Measurements from ENCODE around the gene HCRTR2.

DNA sequence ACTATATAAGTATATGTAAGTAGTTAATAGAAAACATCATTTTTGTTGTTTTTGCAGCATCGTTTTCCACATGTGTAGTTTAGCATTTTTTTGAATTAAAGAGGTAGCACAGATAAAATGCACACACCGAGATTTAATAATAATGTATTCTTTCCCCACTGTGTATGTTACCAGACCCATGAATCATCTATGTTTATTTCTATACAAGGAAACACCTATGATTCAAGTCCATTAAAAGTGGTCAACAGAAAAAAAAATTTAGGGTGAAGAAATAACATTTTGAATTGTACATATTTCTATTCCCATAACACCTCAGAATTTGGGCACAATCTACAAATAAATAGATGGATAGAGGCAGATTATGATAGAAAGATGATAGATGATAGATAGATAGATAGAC lies 31.7 kb upstream of the HCRTR2 start:
- TF ChIP-seq, protein P1, sequence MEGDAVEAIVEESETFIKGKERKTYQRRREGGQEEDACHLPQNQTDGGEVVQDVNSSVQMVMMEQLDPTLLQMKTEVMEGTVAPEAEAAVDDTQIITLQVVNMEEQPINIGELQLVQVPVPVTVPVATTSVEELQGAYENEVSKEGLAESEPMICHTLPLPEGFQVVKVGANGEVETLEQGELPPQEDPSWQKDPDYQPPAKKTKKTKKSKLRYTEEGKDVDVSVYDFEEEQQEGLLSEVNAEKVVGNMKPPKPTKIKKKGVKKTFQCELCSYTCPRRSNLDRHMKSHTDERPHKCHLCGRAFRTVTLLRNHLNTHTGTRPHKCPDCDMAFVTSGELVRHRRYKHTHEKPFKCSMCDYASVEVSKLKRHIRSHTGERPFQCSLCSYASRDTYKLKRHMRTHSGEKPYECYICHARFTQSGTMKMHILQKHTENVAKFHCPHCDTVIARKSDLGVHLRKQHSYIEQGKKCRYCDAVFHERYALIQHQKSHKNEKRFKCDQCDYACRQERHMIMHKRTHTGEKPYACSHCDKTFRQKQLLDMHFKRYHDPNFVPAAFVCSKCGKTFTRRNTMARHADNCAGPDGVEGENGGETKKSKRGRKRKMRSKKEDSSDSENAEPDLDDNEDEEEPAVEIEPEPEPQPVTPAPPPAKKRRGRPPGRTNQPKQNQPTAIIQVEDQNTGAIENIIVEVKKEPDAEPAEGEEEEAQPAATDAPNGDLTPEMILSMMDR (IDR thresholded peaks at IDR 0.05) = no peak
- TF ChIP-seq SIN3A (IDR thresholded peaks at IDR 0.05; ENCODE audit: borderline replicate concordance, insufficient read depth, low read depth, low read length) (no peak), TCF7L2 (IDR thresholded peaks at IDR 0.05; ENCODE audit: low read depth, low read length) (no peak), POLR2AphosphoS5 (IDR thresholded peaks at IDR 0.05; ENCODE audit: low read depth, low read length) (no peak)
- TF ChIP-seq, protein P2, sequence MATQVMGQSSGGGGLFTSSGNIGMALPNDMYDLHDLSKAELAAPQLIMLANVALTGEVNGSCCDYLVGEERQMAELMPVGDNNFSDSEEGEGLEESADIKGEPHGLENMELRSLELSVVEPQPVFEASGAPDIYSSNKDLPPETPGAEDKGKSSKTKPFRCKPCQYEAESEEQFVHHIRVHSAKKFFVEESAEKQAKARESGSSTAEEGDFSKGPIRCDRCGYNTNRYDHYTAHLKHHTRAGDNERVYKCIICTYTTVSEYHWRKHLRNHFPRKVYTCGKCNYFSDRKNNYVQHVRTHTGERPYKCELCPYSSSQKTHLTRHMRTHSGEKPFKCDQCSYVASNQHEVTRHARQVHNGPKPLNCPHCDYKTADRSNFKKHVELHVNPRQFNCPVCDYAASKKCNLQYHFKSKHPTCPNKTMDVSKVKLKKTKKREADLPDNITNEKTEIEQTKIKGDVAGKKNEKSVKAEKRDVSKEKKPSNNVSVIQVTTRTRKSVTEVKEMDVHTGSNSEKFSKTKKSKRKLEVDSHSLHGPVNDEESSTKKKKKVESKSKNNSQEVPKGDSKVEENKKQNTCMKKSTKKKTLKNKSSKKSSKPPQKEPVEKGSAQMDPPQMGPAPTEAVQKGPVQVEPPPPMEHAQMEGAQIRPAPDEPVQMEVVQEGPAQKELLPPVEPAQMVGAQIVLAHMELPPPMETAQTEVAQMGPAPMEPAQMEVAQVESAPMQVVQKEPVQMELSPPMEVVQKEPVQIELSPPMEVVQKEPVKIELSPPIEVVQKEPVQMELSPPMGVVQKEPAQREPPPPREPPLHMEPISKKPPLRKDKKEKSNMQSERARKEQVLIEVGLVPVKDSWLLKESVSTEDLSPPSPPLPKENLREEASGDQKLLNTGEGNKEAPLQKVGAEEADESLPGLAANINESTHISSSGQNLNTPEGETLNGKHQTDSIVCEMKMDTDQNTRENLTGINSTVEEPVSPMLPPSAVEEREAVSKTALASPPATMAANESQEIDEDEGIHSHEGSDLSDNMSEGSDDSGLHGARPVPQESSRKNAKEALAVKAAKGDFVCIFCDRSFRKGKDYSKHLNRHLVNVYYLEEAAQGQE (IDR thresholded peaks at IDR 0.05; ENCODE audit: insufficient read depth in 1 of 2, low read depth in 2 of 2, low read length in 1 of 2) = no peak

All from Panc1 (cell line).